ENCODE data around the gene SERAC1.

DNA sequence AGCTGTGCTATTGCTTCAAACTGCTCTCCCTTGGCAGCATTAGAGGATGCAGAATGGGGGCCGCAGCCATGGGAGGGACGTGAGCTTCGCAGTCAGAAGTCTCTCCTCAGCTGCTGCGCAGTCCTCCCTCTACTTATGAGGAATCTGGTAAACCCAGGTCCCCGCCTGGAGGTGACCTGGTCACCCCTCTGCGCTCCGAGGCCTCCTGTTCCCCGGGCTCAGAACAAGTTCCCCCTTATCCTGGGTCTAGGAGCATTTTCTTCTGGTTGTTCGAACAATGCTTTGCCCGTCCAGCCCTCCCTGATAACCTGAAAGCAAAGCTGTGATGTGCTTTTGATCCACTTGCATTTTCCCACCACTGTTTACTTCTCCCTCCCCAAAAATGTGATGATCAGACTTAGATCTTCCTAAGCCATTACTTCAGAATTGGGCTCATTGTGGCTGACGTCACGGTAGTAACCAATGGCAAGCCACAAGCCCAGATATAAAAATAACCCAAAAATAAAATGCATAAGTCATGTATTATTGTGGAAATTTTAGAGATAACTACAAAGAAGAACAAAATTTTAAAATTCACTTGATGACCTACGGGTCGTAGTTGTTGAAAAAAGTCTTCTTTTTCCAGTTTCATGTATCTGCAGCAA, 80.7 kb downstream of the SERAC1 start:
- no peak for TF ChIP-seq EZH2 (IDR thresholded peaks at IDR 0.05; ENCODE audit: low read length)
- TF ChIP-seq, protein P1, sequence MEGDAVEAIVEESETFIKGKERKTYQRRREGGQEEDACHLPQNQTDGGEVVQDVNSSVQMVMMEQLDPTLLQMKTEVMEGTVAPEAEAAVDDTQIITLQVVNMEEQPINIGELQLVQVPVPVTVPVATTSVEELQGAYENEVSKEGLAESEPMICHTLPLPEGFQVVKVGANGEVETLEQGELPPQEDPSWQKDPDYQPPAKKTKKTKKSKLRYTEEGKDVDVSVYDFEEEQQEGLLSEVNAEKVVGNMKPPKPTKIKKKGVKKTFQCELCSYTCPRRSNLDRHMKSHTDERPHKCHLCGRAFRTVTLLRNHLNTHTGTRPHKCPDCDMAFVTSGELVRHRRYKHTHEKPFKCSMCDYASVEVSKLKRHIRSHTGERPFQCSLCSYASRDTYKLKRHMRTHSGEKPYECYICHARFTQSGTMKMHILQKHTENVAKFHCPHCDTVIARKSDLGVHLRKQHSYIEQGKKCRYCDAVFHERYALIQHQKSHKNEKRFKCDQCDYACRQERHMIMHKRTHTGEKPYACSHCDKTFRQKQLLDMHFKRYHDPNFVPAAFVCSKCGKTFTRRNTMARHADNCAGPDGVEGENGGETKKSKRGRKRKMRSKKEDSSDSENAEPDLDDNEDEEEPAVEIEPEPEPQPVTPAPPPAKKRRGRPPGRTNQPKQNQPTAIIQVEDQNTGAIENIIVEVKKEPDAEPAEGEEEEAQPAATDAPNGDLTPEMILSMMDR (optimal IDR thresholded peaks at IDR 0.05 in 1 of 3, IDR thresholded peaks at IDR 0.05 in 1 of 3, conservative IDR thresholded peaks at IDR 0.05 in 1 of 3; ENCODE audit: extremely low read depth in 1 of 3, insufficient read depth in 2 of 3, low read length in 3 of 3): no peak
